Aorta (tissue), 5 donors: ENCODE data around the gene PPP2R2D. TPM values are rescaled to one million over a fixed set of nuclear protein-coding genes. Genes with fewer than 3 reads are reported as not detected.

Source experiments
- ATAC-seq: fragments of 200-7000 bp; cut with Tn5 transposase; one replicate; pipeline ENCODE4 v1.9.1; 2022; ENCODE audit warnings: moderate library complexity; ENCODE audit not compliant: low FRiP score
- DNase-seq, 2 donors: peaks; one replicate each; pipeline ENCODE4 v3.0.0-alpha.2; 2020
- H3K27ac ChIP-seq, 2 donors: one replicate each; pipeline ENCODE4 v1.5.1; 2013; ENCODE audit warnings: low read length in 2 of 2, mild to moderate bottlenecking in 2 of 2, moderate library complexity in 2 of 2, control low read depth in 1 of 2, inconsistent platforms in 1 of 2, low read depth in 1 of 2
- H3K27me3 ChIP-seq, 2 donors: one replicate each; pipeline ENCODE4 v1.6.1; 2013; ENCODE audit warnings: control low read depth in 1 of 2, low read length in 1 of 2, mild to moderate bottlenecking in 1 of 2, moderate library complexity in 1 of 2; ENCODE audit not compliant: insufficient read depth in 2 of 2, control insufficient read depth in 1 of 2
- H3K36me3 ChIP-seq, 2 donors: one replicate each; pipeline ENCODE4 v1.6.1; 2013; ENCODE audit warnings: control low read depth in 1 of 2, low read length in 1 of 2, mild to moderate bottlenecking in 1 of 2; ENCODE audit not compliant: insufficient read depth in 2 of 2, control insufficient read depth in 1 of 2
- H3K4me1 ChIP-seq, 2 donors: one replicate each; pipeline ENCODE4 v1.6.1; 2013; ENCODE audit warnings: low read length in 2 of 2, control low read depth in 1 of 2, mild to moderate bottlenecking in 1 of 2, moderate library complexity in 1 of 2; ENCODE audit not compliant: insufficient read depth in 2 of 2, control insufficient read depth in 1 of 2
- H3K4me3 ChIP-seq, 2 donors: one replicate each; pipeline ENCODE4 v1.5.1; 2013; ENCODE audit warnings: low read length in 2 of 2, control low read depth in 1 of 2, mild to moderate bottlenecking in 1 of 2
- H3K9me3 ChIP-seq: one replicate; pipeline ENCODE4 v1.6.1; 2013; ENCODE audit warnings: mild to moderate bottlenecking, low read length; ENCODE audit not compliant: control insufficient read depth
- WGBS, 2 donors: extraction: QIAGEN DNeasy Blood & Tissue Kit; methylation state at CpG; one replicate each; pipeline ENCODE4 v1.1.7; 2013; 5-methylcytosine and 5-hydroxymethylcytosine counted together
- intact Hi-C, 2 donors: fragments of 100-400 bp; cut with DNase I; formaldehyde crosslinking; loops; one replicate each; pipeline versions ENCODE4 v1.14.2 to v1.15.0; 2022
- polyA plus RNA-seq, 2 donors: library from polyadenylated mRNA; stranded (reverse); fragments of 200-250 nt; gene quantifications; one replicate each; pipeline ENCODE4 v1.2.3, GENCODE V29; 2013
- total RNA-seq, 2 donors: library from RNA; stranded (reverse); fragmentation: NEBNext Ultra II Directional; extraction: Animal tissue kit (Norgen Biotek cat#: 25700); gene quantifications; one replicate each; pipeline ENCODE4 v1.2.1, GENCODE V29; 2021
- donor health status: healthy with polysubstance abuse.
- donor health status: Bipolar disorder and iron deficiency.
- donor health status: DM: no; HTN: no; CAD: no.
- donor health status: DM: no; HTN: no; CAD: no.
- donor health status: DM: yes; HTN: yes; CAD: no.

The PPP2R2D gene
- total and polyA plus RNA-seq, 4 donors: 14.0 to 29.4 (median 26.1) TPM

GRCh38 chr10:131930586-131931330 is 29.9 kb downstream of the PPP2R2D start:
- H3K4me1 ChIP-seq: peaks cover 0 to 2% of the 10 kb centered on the region in 2 donors
- H3K4me3 ChIP-seq: no peak overlapping the region
- DNase-seq (no peak), ATAC-seq (no peak)
- no peaks in the 10 kb centered on the region for H3K27me3 ChIP-seq
- H3K36me3 ChIP-seq: no peaks in the 10 kb centered on the region
- intact Hi-C loops: no loop called here
- peak overlapping the region in 1 of 2 donors; percentile 7 for H3K27ac ChIP-seq
- 89 to 93% methylated on average over 16 of the region's 16 CpGs for WGBS, 2 donors
- no peaks in the 10 kb centered on the region for H3K9me3 ChIP-seq

- Histone ChIP-seq H3K4me3 (no peak overlapping the region), H3K4me1 (peaks cover 0 to 2% of the 10 kb centered on the region in 2 donors), H3K36me3 (no peaks in the 10 kb centered on the region), H3K27ac (no peak overlapping the region), H3K9me3 (no peaks in the 10 kb centered on the region), H3K27me3 (no peaks in the 10 kb centered on the region)
- DNase-seq: no peak
- 78% methylated on average over 13 of the region's 13 CpGs for whole genome bisulfite sequencing, 2 donors
- no peak for ATAC-seq
- intact Hi-C loops: no loop called here
Observed at GRCh38 chr10:131931981-131932380, 31.2 kb downstream of the PPP2R2D start.

- intact Hi-C loops: no loop called here
- Histone ChIP-seq H3K4me1 (peaks cover 0 to 2% of the 10 kb centered on the region in 2 donors), H3K9me3 (no peaks in the 10 kb centered on the region), H3K36me3 (peaks cover 0 to 3% of the 10 kb centered on the region in 2 donors), H3K4me3 (no peak overlapping the region), H3K27ac (no peak overlapping the region), H3K27me3 (no peaks in the 10 kb centered on the region)
- WGBS, 2 donors: 56 to 58% methylated on average over 18 of the region's 18 CpGs
- DNase-seq: no peak
- ATAC-seq: no peak
Observed at GRCh38 chr10:131933016-131933695, 32.3 kb downstream of the PPP2R2D start.

GRCh38 chr10:131933696-131934086 is 32.9 kb downstream of the PPP2R2D start:
- Histone ChIP-seq H3K27ac (no peak overlapping the region), H3K27me3 (no peaks in the 10 kb centered on the region), H3K4me1 (peaks cover 0 to 2% of the 10 kb centered on the region in 2 donors), H3K4me3 (no peak overlapping the region), H3K9me3 (no peaks in the 10 kb centered on the region), H3K36me3 (peaks cover 0 to 4% of the 10 kb centered on the region in 2 donors)
- DNase-seq: no peak
- intact Hi-C loops: no loop called here
- no peak for ATAC-seq
- WGBS, 2 donors: 91 to 93% methylated on average over 2 of the region's 2 CpGs

GRCh38 chr10:131934769-131935168 is 34.0 kb downstream of the PPP2R2D start:
- intact Hi-C loops: no loop called here
- H3K27ac ChIP-seq: no peak overlapping the region
- H3K9me3 ChIP-seq: no peaks in the 10 kb centered on the region
- H3K4me3 ChIP-seq: no peak overlapping the region
- WGBS, 2 donors: 90 to 91% methylated on average over 8 of the region's 8 CpGs
- H3K4me1 ChIP-seq: peaks cover 0 to 2% of the 10 kb centered on the region in 2 donors
- ATAC-seq (no peak), DNase-seq (no peak)
- H3K36me3 ChIP-seq: peaks cover 0 to 8% of the 10 kb centered on the region in 2 donors
- H3K27me3 ChIP-seq: no peaks in the 10 kb centered on the region

- ATAC-seq (no peak), DNase-seq (no peak)
- WGBS, 2 donors: 80 to 88% methylated on average over 1 of the region's 1 CpG
- intact Hi-C loops: no loop called here
- Histone ChIP-seq H3K27ac (no peak overlapping the region), H3K36me3 (peaks cover 0 to 8% of the 10 kb centered on the region in 2 donors), H3K4me1 (peaks cover 0 to 2% of the 10 kb centered on the region in 2 donors), H3K9me3 (no peaks in the 10 kb centered on the region), H3K4me3 (no peak overlapping the region), H3K27me3 (no peaks in the 10 kb centered on the region)
Observed at GRCh38 chr10:131935260-131935659, 34.5 kb downstream of the PPP2R2D start.

- intact Hi-C loops: no loop called here
- H3K36me3 ChIP-seq: peaks cover 0 to 8% of the 10 kb centered on the region in 2 donors
- WGBS, 2 donors: 91 to 94% methylated on average over 9 of the region's 9 CpGs
Observed at GRCh38 chr10:131936294-131936693, 35.5 kb downstream of the PPP2R2D start.

GRCh38 chr10:131936736-131937135 is 35.9 kb downstream of the PPP2R2D start:
- peaks cover 0 to 8% of the 10 kb centered on the region in 2 donors for H3K36me3 ChIP-seq
- no peak for ATAC-seq
- intact Hi-C loops: no loop called here

More at GRCh38 chr10:131936294-131936693, 35.5 kb downstream of the PPP2R2D start:
- Histone ChIP-seq H3K9me3 (no peaks in the 10 kb centered on the region), H3K4me3 (no peak overlapping the region), H3K4me1 (no peaks in the 10 kb centered on the region), H3K27me3 (no peaks in the 10 kb centered on the region), H3K27ac (no peak overlapping the region)
- no peak for ATAC-seq
- DNase-seq: no peak

GRCh38 chr10:131937836-131938235 is 37.0 kb downstream of the PPP2R2D start:
- WGBS, 2 donors: 91% methylated on average over 20 of the region's 20 CpGs

More at GRCh38 chr10:131936736-131937135, 35.9 kb downstream of the PPP2R2D start:
- Histone ChIP-seq H3K9me3 (no peaks in the 10 kb centered on the region), H3K4me3 (no peak overlapping the region), H3K27ac (no peak overlapping the region), H3K4me1 (no peaks in the 10 kb centered on the region), H3K27me3 (no peaks in the 10 kb centered on the region)
- WGBS, 2 donors: 95% methylated on average over 18 of the region's 18 CpGs
- no peak for DNase-seq

More at GRCh38 chr10:131937836-131938235, 37.0 kb downstream of the PPP2R2D start:
- no peak overlapping the region for H3K27ac ChIP-seq
- no peaks in the 10 kb centered on the region for H3K4me1 ChIP-seq
- intact Hi-C loops: no loop called here
- peaks cover 0 to 8% of the 10 kb centered on the region in 2 donors for H3K36me3 ChIP-seq
- ATAC-seq: no peak
- DNase-seq: peak in 1 of 2 donors; percentile 51
- H3K27me3 ChIP-seq: no peaks in the 10 kb centered on the region
- no peaks in the 10 kb centered on the region for H3K9me3 ChIP-seq
- H3K4me3 ChIP-seq: no peak overlapping the region
